ENCODE results near the gene LMO1.

LMO1 gene

DNA sequence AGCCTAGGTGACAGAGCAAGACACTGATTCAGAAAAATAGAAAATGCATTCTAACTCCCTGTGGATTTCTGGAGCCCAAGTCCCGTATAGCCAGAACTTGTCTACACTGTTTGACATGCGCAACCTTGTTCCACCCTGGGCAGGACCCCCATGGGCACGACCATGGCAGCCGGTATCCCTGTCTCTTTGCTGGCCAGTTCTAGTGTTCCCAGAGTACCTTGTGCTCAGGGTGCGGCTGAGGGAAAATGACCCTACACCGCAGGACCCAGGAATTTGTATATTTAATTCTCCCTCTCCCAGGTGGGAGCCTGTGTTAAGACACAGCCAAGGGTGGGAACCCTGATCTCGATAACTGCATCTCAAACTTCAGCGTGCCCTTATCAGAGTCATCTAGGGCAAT lies 58.1 kb downstream of the LMO1 start:
- H3K4me3 Mint-ChIP-seq, result no peak overlapping the region
- no peaks in the 10 kb centered on the region for H3K9me3 Mint-ChIP-seq
- TF ChIP-seq, protein P1, sequence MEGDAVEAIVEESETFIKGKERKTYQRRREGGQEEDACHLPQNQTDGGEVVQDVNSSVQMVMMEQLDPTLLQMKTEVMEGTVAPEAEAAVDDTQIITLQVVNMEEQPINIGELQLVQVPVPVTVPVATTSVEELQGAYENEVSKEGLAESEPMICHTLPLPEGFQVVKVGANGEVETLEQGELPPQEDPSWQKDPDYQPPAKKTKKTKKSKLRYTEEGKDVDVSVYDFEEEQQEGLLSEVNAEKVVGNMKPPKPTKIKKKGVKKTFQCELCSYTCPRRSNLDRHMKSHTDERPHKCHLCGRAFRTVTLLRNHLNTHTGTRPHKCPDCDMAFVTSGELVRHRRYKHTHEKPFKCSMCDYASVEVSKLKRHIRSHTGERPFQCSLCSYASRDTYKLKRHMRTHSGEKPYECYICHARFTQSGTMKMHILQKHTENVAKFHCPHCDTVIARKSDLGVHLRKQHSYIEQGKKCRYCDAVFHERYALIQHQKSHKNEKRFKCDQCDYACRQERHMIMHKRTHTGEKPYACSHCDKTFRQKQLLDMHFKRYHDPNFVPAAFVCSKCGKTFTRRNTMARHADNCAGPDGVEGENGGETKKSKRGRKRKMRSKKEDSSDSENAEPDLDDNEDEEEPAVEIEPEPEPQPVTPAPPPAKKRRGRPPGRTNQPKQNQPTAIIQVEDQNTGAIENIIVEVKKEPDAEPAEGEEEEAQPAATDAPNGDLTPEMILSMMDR (IDR thresholded peaks at IDR 0.05), result no peak
- H3K4me1 Mint-ChIP-seq, result peaks cover 30% of the 10 kb centered on the region
- peaks cover 13% of the 10 kb centered on the region for H3K27me3 Mint-ChIP-seq (ENCODE audit: low read depth, poor library complexity)
- no peak for DNase-seq
- H3K36me3 Mint-ChIP-seq (ENCODE audit: low read depth), result no peaks in the 10 kb centered on the region
- H3K27ac Mint-ChIP-seq, result no peak overlapping the region

- DNase-seq, result no peak
- no peaks in the 10 kb centered on the region for H3K9me3 Mint-ChIP-seq
- peaks cover 30% of the 10 kb centered on the region for H3K4me1 Mint-ChIP-seq
- TF ChIP-seq, protein P1 (IDR thresholded peaks at IDR 0.05), result no peak
- H3K27ac Mint-ChIP-seq, result no peak overlapping the region
- H3K27me3 Mint-ChIP-seq (ENCODE audit: low read depth, poor library complexity), result peaks cover 9% of the 10 kb centered on the region
- no peak overlapping the region for H3K4me3 Mint-ChIP-seq
- H3K36me3 Mint-ChIP-seq (ENCODE audit: low read depth), result no peaks in the 10 kb centered on the region
Measured at GRCh38 chr11:8204596-8204995, 59.1 kb downstream of the LMO1 start.

DNA sequence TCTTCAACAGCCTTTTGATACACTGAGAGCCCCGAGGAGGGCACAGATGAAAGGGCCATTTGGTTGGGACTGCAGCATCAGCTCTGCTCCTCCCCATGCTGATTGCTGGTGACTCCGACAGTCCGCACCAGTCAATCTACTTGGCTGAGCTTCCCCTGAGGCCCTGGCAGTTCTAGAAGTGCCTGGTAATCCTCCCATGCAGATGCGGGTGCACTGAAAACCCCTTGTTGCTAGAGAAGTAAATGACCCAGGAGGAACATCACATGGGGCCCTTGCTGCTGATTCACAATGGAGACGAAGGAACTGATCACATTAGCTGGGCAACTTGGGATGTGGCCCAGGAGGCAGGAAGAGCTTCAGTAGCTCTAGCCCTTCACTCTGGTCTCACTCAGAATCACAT lies 59.7 kb downstream of the LMO1 start:
- Mint-ChIP-seq H3K36me3 (ENCODE audit: low read depth) (no peaks in the 10 kb centered on the region), H3K4me1 (peaks cover 30% of the 10 kb centered on the region), H3K9me3 (no peaks in the 10 kb centered on the region), H3K27ac (no peak overlapping the region), H3K27me3 (ENCODE audit: low read depth, poor library complexity) (peaks cover 6% of the 10 kb centered on the region), H3K4me3 (no peak overlapping the region)
- DNase-seq, result no peak
- TF ChIP-seq, protein P1 (IDR thresholded peaks at IDR 0.05), result no peak

DNA sequence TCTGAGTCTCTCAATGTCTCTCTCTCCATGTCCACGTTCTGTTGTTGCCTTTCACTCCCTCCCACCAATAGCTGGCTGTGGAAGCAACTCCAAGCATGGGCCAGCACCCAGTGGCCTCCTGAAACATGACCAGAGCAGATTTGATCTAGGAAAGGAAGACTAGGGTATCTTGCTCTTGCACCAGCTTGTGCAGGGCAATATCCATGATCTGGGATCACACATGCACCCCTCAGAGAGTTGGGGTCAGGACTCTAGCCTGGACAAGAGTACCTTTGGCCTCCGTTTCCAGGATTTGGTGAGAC lies 60.3 kb downstream of the LMO1 start:
- no peak for DNase-seq
- no peak overlapping the region for H3K27ac Mint-ChIP-seq

GRCh38 chr11:8202516-8203413 lies 60.9 kb downstream of the LMO1 start:
- DNase-seq, result no peak
- H3K4me3 Mint-ChIP-seq, result no peak overlapping the region
- no peaks in the 10 kb centered on the region for H3K36me3 Mint-ChIP-seq (ENCODE audit: low read depth)
- H3K27me3 Mint-ChIP-seq (ENCODE audit: low read depth, poor library complexity), result peaks cover 5% of the 10 kb centered on the region
- H3K9me3 Mint-ChIP-seq, result no peaks in the 10 kb centered on the region
- H3K27ac Mint-ChIP-seq, result no peak overlapping the region
- TF ChIP-seq, protein P1 (IDR thresholded peaks at IDR 0.05), result no peak
- peaks cover 26% of the 10 kb centered on the region for H3K4me1 Mint-ChIP-seq

More for the DNA sequence above, 60.3 kb downstream of the LMO1 start:
- Mint-ChIP-seq H3K27me3 (ENCODE audit: low read depth, poor library complexity) (peaks cover 6% of the 10 kb centered on the region), H3K4me3 (no peak overlapping the region), H3K9me3 (no peaks in the 10 kb centered on the region), H3K4me1 (peaks cover 30% of the 10 kb centered on the region), H3K36me3 (ENCODE audit: low read depth) (no peaks in the 10 kb centered on the region)
- TF ChIP-seq, protein P1 (IDR thresholded peaks at IDR 0.05), result no peak
